SK-N-MC (cell line): ENCODE data around the gene SWAP70.

Source experiments
- DNase-seq: peaks from one replicate; pipeline ENCODE4 v3.0.0-alpha.2; 2011; ENCODE audit warnings: low read depth, low spot score
- H3K27ac ChIP-seq: fragments of 200-600 bp; sonication (generic); 2 replicates; pipeline ENCODE4 v1.5.1; 2016; ENCODE audit warnings: mixed run types
- H3K36me3 ChIP-seq: fragments of 200-600 bp; sonication (generic); 2 replicates; pipeline ENCODE4 v1.6.1; 2017; ENCODE audit warnings: antibody characterized with exemption, low read length, mixed read lengths; ENCODE audit not compliant: insufficient read depth
- H3K4me3 ChIP-seq: fragments of 200-600 bp; sonication (generic); 2 replicates; pipeline ENCODE4 v1.5.1; 2016
- H3K9ac ChIP-seq: fragments of 200-600 bp; sonication (generic); 2 replicates; pipeline ENCODE4 v1.8.0; 2017; ENCODE audit warnings: mixed run types, mixed read lengths; ENCODE audit not compliant: insufficient read length
- H3K9me3 ChIP-seq: fragments of 200-600 bp; sonication (generic); 2 replicates; pipeline ENCODE4 v1.6.1; 2017; ENCODE audit warnings: low read depth, mild to moderate bottlenecking, antibody characterized with exemption, low read length, moderate library complexity, mixed read lengths
- EZH2 ChIP-seq: fragments of 200-600 bp; sonication (generic); IDR thresholded peaks from one replicate; pipeline ENCODE4 v1.6.1; 2017; ENCODE audit warnings: antibody characterized with exemption
- FOXP2 ChIP-seq: optimal IDR thresholded peaks from 2 replicates; pipeline ENCODE3; 2011; ENCODE audit warnings: mild to moderate bottlenecking, moderate library complexity; ENCODE audit not compliant: insufficient read depth; ENCODE audit errors: extremely low read length, control extremely low read depth
- POLR2AphosphoS5 ChIP-seq: IDR thresholded peaks from 2 replicates; pipeline ENCODE4 v1.6.1; 2012; ENCODE audit warnings: mild to moderate bottlenecking, low read depth, low read length, borderline replicate concordance

The SWAP70 gene

DNA sequence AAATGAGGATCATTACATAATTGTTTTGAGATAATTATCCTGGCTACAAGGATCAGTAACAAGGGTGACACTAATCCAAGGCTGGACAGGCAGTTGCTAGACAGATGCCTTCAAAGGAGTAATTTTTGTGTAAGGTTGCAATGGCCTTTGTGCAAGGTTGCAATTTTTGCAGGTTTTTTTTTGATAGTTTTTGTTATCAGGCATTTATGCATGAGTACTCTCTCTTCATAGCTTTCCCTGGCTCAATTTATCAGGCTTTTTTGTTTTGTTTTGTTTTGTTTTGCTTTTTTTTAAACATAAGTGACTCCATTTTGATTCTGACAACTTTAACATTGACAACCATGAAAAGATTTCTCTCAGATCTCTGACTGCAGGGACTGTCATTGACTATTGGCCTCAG, 110.2 kb downstream of the SWAP70 start:
- no peaks in the 10 kb centered on the region for H3K9me3 ChIP-seq
- H3K36me3 ChIP-seq, result no peaks in the 10 kb centered on the region; the same call in 1 of the 2 replicates
- no peak overlapping the region for H3K9ac ChIP-seq
- no peak for TF ChIP-seq EZH2
- no peak for TF ChIP-seq POLR2AphosphoS5
- no peak for TF ChIP-seq FOXP2
- H3K27ac ChIP-seq, result no peak overlapping the region
- H3K4me3 ChIP-seq, result no peak overlapping the region
- no peak for DNase-seq

DNA sequence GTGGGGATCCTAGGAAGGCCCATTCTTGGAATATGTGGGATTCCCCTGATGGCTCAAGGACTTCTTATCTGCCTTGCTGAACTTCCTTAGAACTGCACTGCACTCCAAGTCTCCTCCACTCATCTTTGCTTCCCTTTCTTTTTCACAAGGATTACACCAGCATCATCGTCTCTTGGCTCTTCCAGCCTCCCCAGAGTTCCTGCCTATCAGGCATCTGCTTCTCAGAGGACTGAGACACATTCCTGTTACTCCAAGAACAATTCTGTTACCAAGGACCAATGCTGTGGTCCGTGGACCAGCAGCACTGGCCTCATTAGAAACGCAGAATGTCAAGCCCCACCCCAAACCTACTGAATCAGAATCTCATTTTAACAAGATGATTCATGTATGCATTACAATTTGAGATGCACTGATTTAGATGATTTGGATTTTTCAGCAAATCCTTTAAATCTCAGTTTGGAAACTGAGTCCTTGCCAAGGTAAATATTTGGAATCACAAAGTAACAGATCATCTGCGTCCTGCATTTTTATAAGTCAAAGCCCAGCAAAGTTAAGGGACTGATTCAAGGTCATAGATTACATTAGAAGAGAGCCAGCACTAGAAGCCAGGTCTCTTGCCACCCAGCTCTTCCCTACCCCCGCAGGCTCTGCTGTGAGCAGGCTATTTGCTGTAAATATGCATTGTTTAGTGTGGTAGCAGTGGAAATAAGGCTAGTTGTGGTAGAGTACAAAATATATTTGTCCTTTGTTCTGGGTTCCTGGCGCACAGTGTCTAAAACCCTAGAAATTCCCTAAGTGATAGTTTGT, 110.9 kb downstream of the SWAP70 start:
- Histone ChIP-seq H3K4me3 (no peak overlapping the region), H3K27ac (no peak overlapping the region), H3K9ac (no peak overlapping the region), H3K36me3 (peaks cover 6% of the 10 kb centered on the region; the same call in 1 of the 2 replicates), H3K9me3 (no peaks in the 10 kb centered on the region)
- no peak for DNase-seq
- TF ChIP-seq EZH2 (no peak), FOXP2 (no peak), POLR2AphosphoS5 (no peak)

DNA sequence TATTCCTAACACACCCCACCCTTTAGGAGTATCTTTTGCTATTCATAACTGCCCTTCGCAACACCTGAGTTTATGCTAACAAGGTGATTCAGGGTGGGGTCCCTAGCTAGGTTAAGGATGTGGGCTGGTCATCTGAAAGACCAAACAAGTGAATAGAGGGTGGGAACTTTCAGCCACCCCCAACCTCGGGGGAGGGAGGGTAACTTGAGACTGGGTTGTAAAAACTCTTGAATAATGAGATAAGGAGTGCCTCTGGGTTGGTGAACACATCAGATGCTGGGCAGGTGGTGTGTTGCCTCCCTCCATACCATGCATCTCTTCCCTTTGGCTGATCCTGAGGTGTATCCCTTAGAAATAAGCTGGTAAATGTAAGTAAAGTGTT, 111.5 kb downstream of the SWAP70 start:
- Histone ChIP-seq H3K9ac (no peak overlapping the region), H3K27ac (no peak overlapping the region), H3K36me3 (peaks cover 12% of the 10 kb centered on the region; the same call in 1 of the 2 replicates), H3K9me3 (no peaks in the 10 kb centered on the region), H3K4me3 (no peak overlapping the region)
- no peak for DNase-seq
- TF ChIP-seq EZH2, result no peak
- no peak for TF ChIP-seq POLR2AphosphoS5
- no peak for TF ChIP-seq FOXP2

DNA sequence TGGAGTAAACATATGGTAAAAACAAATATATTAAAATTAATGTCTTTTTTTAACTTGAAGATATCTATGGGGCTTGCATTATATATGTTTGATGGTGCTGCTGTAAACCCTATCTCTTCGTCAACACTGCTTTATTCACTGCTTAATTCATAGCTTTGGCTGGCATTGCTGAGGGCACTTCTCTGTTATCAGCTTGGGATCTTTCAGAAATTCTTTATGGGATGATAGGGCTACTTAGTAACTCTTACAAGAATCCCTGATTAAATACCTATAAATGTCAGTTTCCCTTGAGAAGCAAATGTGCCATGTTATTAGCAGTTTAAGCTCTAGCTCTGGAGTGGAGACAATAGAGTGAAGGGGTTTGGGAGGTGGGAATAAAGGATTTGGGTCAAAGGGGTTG, 112.3 kb downstream of the SWAP70 start:
- no peak overlapping the region for H3K9ac ChIP-seq
- H3K9me3 ChIP-seq, result no peaks in the 10 kb centered on the region
- no peak overlapping the region for H3K4me3 ChIP-seq
- H3K36me3 ChIP-seq, result peaks cover 20% of the 10 kb centered on the region; the same call in 1 of the 2 replicates
- no peak overlapping the region for H3K27ac ChIP-seq
- DNase-seq, result no peak
- TF ChIP-seq EZH2, result no peak
- TF ChIP-seq POLR2AphosphoS5, result no peak
- TF ChIP-seq FOXP2, result no peak

DNA sequence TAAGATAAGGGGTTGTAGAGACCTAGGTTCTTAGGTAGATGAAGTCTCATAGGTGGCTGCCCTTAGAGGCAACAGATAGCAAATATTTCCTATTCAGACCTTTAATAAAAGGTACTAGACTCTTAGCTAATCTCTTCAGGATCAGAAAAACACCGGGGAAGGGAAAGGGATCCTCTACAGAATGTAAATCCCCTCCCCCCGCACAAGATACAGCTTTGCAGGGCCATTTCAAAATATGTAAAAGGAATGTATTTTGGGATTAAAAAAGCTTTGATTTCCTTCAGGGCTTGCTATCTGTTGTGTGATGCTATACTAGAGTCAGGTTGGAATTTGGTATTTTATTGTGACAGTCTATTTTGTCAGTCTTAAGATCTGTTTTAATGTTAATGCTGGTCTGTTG, 113.2 kb downstream of the SWAP70 start:
- Histone ChIP-seq H3K9me3 (no peaks in the 10 kb centered on the region), H3K27ac (no peak overlapping the region), H3K36me3 (peaks cover 29% of the 10 kb centered on the region; the same call in 1 of the 2 replicates), H3K9ac (no peak overlapping the region), H3K4me3 (no peak overlapping the region)
- no peak for DNase-seq
- TF ChIP-seq POLR2AphosphoS5, result no peak
- TF ChIP-seq FOXP2, result no peak
- TF ChIP-seq EZH2, result no peak

DNA sequence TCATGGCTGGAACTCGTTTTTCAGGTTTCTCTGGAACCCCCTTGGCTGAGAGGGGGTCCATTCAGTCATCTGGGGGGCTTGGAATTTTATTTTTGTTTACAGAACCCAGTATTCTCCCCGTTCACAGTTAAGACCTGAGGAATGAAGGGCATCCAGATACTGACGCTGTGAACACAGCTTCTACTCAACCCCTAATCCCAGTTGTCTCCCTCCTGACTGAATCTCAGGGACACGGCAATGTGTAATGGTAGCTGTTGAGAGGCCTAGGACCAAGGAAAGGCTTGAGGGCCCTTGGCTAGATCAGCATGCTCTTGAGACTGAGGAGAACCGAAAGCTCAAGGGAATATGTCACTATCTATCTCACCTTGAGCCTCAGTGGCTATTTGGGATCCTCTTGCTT, 113.6 kb downstream of the SWAP70 start:
- DNase-seq, result no peak
- TF ChIP-seq FOXP2 (no peak), POLR2AphosphoS5 (no peak), EZH2 (no peak)
- Histone ChIP-seq H3K36me3 (peaks cover 29% of the 10 kb centered on the region; the same call in 1 of the 2 replicates), H3K27ac (no peak overlapping the region), H3K4me3 (no peak overlapping the region), H3K9ac (no peak overlapping the region), H3K9me3 (no peaks in the 10 kb centered on the region)

DNA sequence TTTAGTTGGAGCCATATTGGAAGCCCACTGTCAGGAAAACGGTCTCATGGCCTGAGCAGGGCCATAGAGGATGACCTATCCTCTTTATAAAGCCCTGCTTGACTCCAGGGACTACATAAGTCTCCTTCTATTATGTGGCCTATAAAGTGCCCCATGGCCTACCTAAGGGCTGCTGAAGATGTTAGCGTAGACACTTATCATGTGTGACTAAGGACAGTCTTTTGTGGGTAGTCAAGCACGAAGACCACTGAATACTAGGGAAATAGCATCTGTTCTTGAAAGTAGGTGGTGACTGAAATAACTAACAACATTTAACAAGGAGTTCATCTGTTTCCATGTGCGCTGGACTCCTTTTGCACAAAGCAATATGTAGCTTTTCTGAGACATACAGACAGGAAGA, 117.1 kb downstream of the SWAP70 start:
- H3K27ac ChIP-seq, result no peak overlapping the region
- DNase-seq, result no peak
- no peaks in the 10 kb centered on the region for H3K9me3 ChIP-seq
- no peak for TF ChIP-seq POLR2AphosphoS5
- TF ChIP-seq EZH2, result no peak
- TF ChIP-seq FOXP2, result no peak
- no peak overlapping the region for H3K4me3 ChIP-seq
- H3K36me3 ChIP-seq, result peaks cover 35% of the 10 kb centered on the region; the same call in 1 of the 2 replicates
- H3K9ac ChIP-seq, result no peak overlapping the region

DNA sequence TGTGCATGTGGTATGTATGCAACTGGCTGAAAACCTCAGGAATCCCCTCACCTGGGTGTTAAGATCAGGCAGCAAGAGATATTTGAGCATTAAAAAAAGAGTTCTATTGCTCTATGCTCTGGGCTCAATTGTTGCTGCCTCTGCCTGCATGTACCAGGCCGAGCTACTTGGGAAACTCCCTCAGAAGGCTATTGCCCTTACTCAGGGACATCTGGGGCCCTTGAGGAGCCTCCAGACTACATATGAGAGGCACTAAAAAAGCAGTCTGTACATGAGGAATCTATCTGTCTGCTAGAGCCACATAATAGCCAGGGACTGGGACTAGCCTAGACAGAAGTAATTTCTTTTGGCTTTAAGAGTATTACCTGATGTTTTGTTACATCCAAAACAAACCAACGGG, 120.1 kb downstream of the SWAP70 start:
- no peaks in the 10 kb centered on the region for H3K9me3 ChIP-seq
- no peak for DNase-seq
- TF ChIP-seq EZH2 (no peak), FOXP2 (no peak), POLR2AphosphoS5 (no peak)
- H3K27ac ChIP-seq, result no peak overlapping the region
- no peak overlapping the region for H3K9ac ChIP-seq
- H3K36me3 ChIP-seq, result peaks cover 55% of the 10 kb centered on the region; the same call in 1 of the 2 replicates
- no peak overlapping the region for H3K4me3 ChIP-seq
